GM12878 (cell line): ENCODE data around the gene DGKQ. TPM values are rescaled to one million over a fixed set of nuclear protein-coding genes. Genes with fewer than 3 reads are reported as not detected.

ENCODE experiments used
- ATAC-seq: fragments of 200-7000 bp; cut with Tn5 transposase; 3 replicates; pipeline ENCODE4 v1.9.1; 2020; ENCODE audit warnings: mild to moderate bottlenecking, moderate library complexity
- BruUV-seq: library from RNA; stranded (reverse); fragments of 400-500 nt; replicated peaks from 2 replicates; lab custom pipeline; 2021; lab: Mats Ljungman, UMichigan
- CTCF ChIA-PET: fragments of 300-600 bp; sonication (Branson Sonifier 250); formaldehyde crosslinking; extraction: SDS; loops from one replicate; lab custom pipeline; 2021; ENCODE audit warnings: inconsistent platforms; lab: Yijun Ruan, JAX
- POLR2A ChIA-PET: fragments of 350-600 bp; formaldehyde crosslinking; extraction: SDS; loops from one replicate; lab custom pipeline; 2021; ENCODE audit warnings: inconsistent platforms; lab: Charles Lee
- RAD21 ChIA-PET: fragments of 300-600 bp; sonication (Branson Sonifier 250); formaldehyde crosslinking; loops from one replicate; lab custom pipeline; 2023; ENCODE audit warnings: antibody characterized with exemption; ENCODE audit not compliant: unreplicated experiment; lab: Charles Lee
- SMC1A ChIA-PET: fragments of 300-600 bp; sonication (Branson Sonifier 250); formaldehyde crosslinking; loops from one replicate; lab custom pipeline; 2023; ENCODE audit not compliant: unreplicated experiment, uncharacterized antibody; lab: Charles Lee
- DNase-seq: peaks from one replicate; pipeline ENCODE4 v3.0.0-alpha.2; 2011; ENCODE audit warnings: low read depth, low spot score
- FAIRE-seq: peaks from 3 replicates; lab custom pipeline; 2011; peaks lifted over from hg19 to GRCh38; lab: Jason Lieb, UNC
- H2AFZ ChIP-seq: 2 replicates; pipeline ENCODE4 v1.6.0; 2011; ENCODE audit warnings: low read depth, low read length, control low read depth; ENCODE audit not compliant: control insufficient read depth
- H3K27ac ChIP-seq: 2 replicates; pipeline ENCODE4 v1.5.1; 2011; ENCODE audit warnings: control low read depth; ENCODE audit not compliant: control insufficient read depth, insufficient read depth
- H3K27me3 ChIP-seq, 2 experiments: replicated peaks in 1 of 2; 2 replicates each; pipeline versions ENCODE4 v1.6.0 to v1.6.1; 2011; ENCODE audit warnings: low read length in 1 of 2; ENCODE audit not compliant: control insufficient read depth in 2 of 2, insufficient read depth in 2 of 2
- H3K36me3 ChIP-seq, 2 experiments: 2 replicates each; pipeline ENCODE4 v1.5.1; 2011; ENCODE audit warnings: low read length in 1 of 2; ENCODE audit not compliant: control insufficient read depth in 2 of 2, insufficient read depth in 2 of 2
- H3K4me1 ChIP-seq: 2 replicates; pipeline ENCODE4 v1.6.1; 2011; ENCODE audit warnings: mild to moderate bottlenecking, low read length, moderate library complexity, mixed read lengths; ENCODE audit not compliant: control insufficient read depth, insufficient read depth
- H3K4me2 ChIP-seq: 2 replicates; pipeline ENCODE4 v1.6.0; 2011; ENCODE audit warnings: control low read depth; ENCODE audit not compliant: control insufficient read depth, insufficient read depth
- H3K4me3 ChIP-seq: fragments of 200-600 bp; sonication (generic); 2 replicates; pipeline ENCODE4 v1.5.1; 2016
- H3K79me2 ChIP-seq: 2 replicates; pipeline ENCODE4 v1.6.0; 2011; ENCODE audit warnings: low read length; ENCODE audit not compliant: control insufficient read depth, insufficient read depth
- H3K9ac ChIP-seq: 2 replicates; pipeline ENCODE4 v1.8.0; 2011; ENCODE audit warnings: low read length, control low read depth, mixed read lengths; ENCODE audit not compliant: control insufficient read depth, insufficient read depth
- H3K9me3 ChIP-seq: replicated peaks from 3 replicates; pipeline ENCODE4 v1.5.1; 2011; ENCODE audit warnings: mild to moderate bottlenecking, low read length; ENCODE audit not compliant: control insufficient read depth, insufficient read depth
- H4K20me1 ChIP-seq: 2 replicates; pipeline ENCODE4 v1.6.0; 2011; ENCODE audit not compliant: control insufficient read depth, insufficient read depth
- BACH1 ChIP-seq: fragments of 450-650 bp; IDR thresholded peaks from 2 replicates; pipeline ENCODE4 v1.6.1; 2017; ENCODE audit warnings: mild to moderate bottlenecking, borderline replicate concordance
- CBFB ChIP-seq: IDR thresholded peaks from 2 replicates; pipeline ENCODE4 v1.6.1; 2016; ENCODE audit warnings: antibody characterized with exemption, low read depth
- CBX3 ChIP-seq: fragments of 200-600 bp; sonication (generic); IDR thresholded peaks from 2 replicates; pipeline ENCODE4 v1.6.1; 2016; ENCODE audit warnings: low read depth, borderline replicate concordance
- GATAD2B ChIP-seq: fragments of 450-650 bp; conservative IDR thresholded peaks from 2 replicates; pipeline ENCODE4 v1.6.1; 2017; ENCODE audit warnings: low read depth, mild to moderate bottlenecking, moderate library complexity
- POLR2AphosphoS5 ChIP-seq: IDR thresholded peaks from 2 replicates; pipeline ENCODE4 v1.6.1; 2011; ENCODE audit warnings: mild to moderate bottlenecking, low read length, inconsistent platforms
- RB1 ChIP-seq: fragments of 450-650 bp; formaldehyde crosslinking; IDR thresholded peaks from 2 replicates; pipeline ENCODE4 v1.6.1; 2017; ENCODE audit warnings: mild to moderate bottlenecking, borderline replicate concordance
- RBBP5 ChIP-seq: fragments of 200-600 bp; sonication (generic); conservative IDR thresholded peaks from 2 replicates; pipeline ENCODE4 v1.6.1; 2016
- SKIL ChIP-seq: fragments of 450-650 bp; IDR thresholded peaks from 2 replicates; pipeline ENCODE4 v1.6.1; 2017; ENCODE audit warnings: mild to moderate bottlenecking, low read depth, inconsistent platforms; ENCODE audit not compliant: poor library complexity, severe bottlenecking
- SMC3 ChIP-seq: IDR thresholded peaks from 2 replicates; pipeline ENCODE4 v1.6.1; 2011; ENCODE audit warnings: low read length, improper control_type of control experiment, borderline replicate concordance
- YBX1 ChIP-seq: fragments of 450-650 bp; IDR thresholded peaks from 2 replicates; pipeline ENCODE4 v1.6.1; 2016; ENCODE audit warnings: antibody characterized with exemption
- ZNF622 ChIP-seq: fragments of 450-650 bp; IDR thresholded peaks from 2 replicates; pipeline ENCODE4 v1.6.1; 2017; ENCODE audit warnings: mild to moderate bottlenecking, inconsistent platforms
- WGBS: methylation state at CpG from one replicate; pipeline ENCODE4 v1.1.6; 2016; ENCODE audit warnings: low lambda C conversion rate; ENCODE audit not compliant: insufficient replicate concordance, insufficient coverage; ENCODE audit errors: missing lambda C conversion rate; 5-methylcytosine and 5-hydroxymethylcytosine counted together
- in situ Hi-C: fragments of 300-500 bp; cut with MboI; formaldehyde crosslinking; loops from 9 replicates; pipeline ENCODE4 v1.14.3; 2018; ENCODE audit warnings: mixed read lengths
- intact Hi-C: fragments of 100-400 bp; cut with micrococcal nuclease; formaldehyde crosslinking; loops from one replicate; pipeline ENCODE4 v1.14.2; 2022; ENCODE audit not compliant: unreplicated experiment
- polyA plus RNA-seq, 11 experiments: library from polyadenylated mRNA; depleted of rRNA in 4 of 11; unstranded in 6 of 11; stranded (reverse) in 5 of 11; fragments of >200 nt; fragmentation: Nextera tagmentation in 4 of 11; fragmentation: Illumina TruSeq in 1 of 11; extraction: Ambion mirVana in 4 of 11; extraction: Trizol in 1 of 11; gene quantifications; 1 replicate in 1 of 11; 2 replicates in 10 of 11; pipeline versions ENCODE4 v1.2.1 to v1.2.3, GENCODE V29; 2011 to 2016; ENCODE audit warnings: inconsistent platforms in 2 of 11, missing spikeins in 2 of 11, low read depth in 1 of 11
- total RNA-seq, 4 experiments: library from RNA; depleted of rRNA in 3 of 4; stranded (reverse); fragments of >200 nt in 3 of 4; fragmentation: Illumina TruSeq in 1 of 4; extraction: Trizol in 1 of 4; gene quantifications; 2 replicates each; pipeline versions ENCODE4 v1.2.1 to v1.2.3, GENCODE V29; 2013 to 2021

The DGKQ gene
- total and polyA plus RNA-seq, 10 of the 15 experiments (the other 5 are each of a cell fraction or from before 2014, with no cell fraction given): 0.11 to 10.5 (median 1.4) TPM

GRCh38 chr4:912548-913279, 60.7 kb downstream of the DGKQ start (continued):
- TF ChIP-seq RBBP5 (no peak), SMC3 (no peak), CBFB (no peak), YBX1 (no peak), BACH1 (no peak), CBX3 (no peak), SKIL (no peak), RB1 (no peak), ZNF622 (no peak)
- TF ChIP-seq, all 136 proteins: peak for 0

- Histone ChIP-seq H3K4me1 (peaks cover 13% of the 10 kb centered on the region), H3K4me2 (no peak overlapping the region), H3K27me3 (no peaks in the 10 kb centered on the region), H3K4me3 (no peak overlapping the region), H3K27ac (no peak overlapping the region), H3K36me3 (peaks cover 16 to 33% of the 10 kb centered on the region in 2 experiments; a peak in 3 of 4 replicates), H3K79me2 (peaks cover 26% of the 10 kb centered on the region), H2AFZ (no peak overlapping the region), H3K9me3 (no peaks in the 10 kb centered on the region), H3K9ac (no peak overlapping the region)
- WGBS: 98% methylated on average over 28 of the region's 29 CpGs
- ChIA-PET CTCF (no interaction called here), POLR2A (no interaction called here), RAD21 (no interaction called here)
- no TSS peak for BruUV-seq
- no peak for FAIRE-seq
- in situ Hi-C loops: no loop called here
- DNase-seq: no peak
- TF ChIP-seq POLR2AphosphoS5: no peak
- no peak for TF ChIP-seq GATAD2B
- TF ChIP-seq, all 136 proteins: peak for 0
- ATAC-seq: no peak
- SMC1A ChIA-PET: no interaction called here
- H4K20me1 ChIP-seq: no peaks in the 10 kb centered on the region
- intact Hi-C loops: no loop called here
Observed at GRCh38 chr4:911871-912490, 61.4 kb downstream of the DGKQ start.
